Tibial artery (tissue), 4 donors: ENCODE data around the gene PKMYT1.

Experiments
- DNase-seq, 2 donors: peaks; one replicate each; pipeline ENCODE4 v3.0.0-alpha.2; 2019
- H3K27ac ChIP-seq, 2 donors: fragments of 200-600 bp; sonication (generic) in 1 of 2; 1 replicate in 1 of 2; 2 replicates in 1 of 2; pipeline ENCODE4 v1.5.1; 2018 to 2019; ENCODE audit warnings: mild to moderate bottlenecking in 1 of 2
- H3K27me3 ChIP-seq, 2 donors: fragments of 200-600 bp; sonication (generic) in 1 of 2; one replicate each; pipeline versions ENCODE4 v1.5.1 to v1.6.0; 2016 to 2019
- H3K36me3 ChIP-seq, 3 donors: fragments of 200-600 bp; sonication (generic) in 2 of 3; one replicate each; pipeline ENCODE4 v1.5.1; 2016 to 2019; ENCODE audit warnings: mild to moderate bottlenecking in 2 of 3
- H3K4me1 ChIP-seq, 4 donors: fragments of 200-600 bp; sonication (generic) in 2 of 4; 1 replicate in 3 of 4; 2 replicates in 1 of 4; pipeline ENCODE4 v1.5.1; 2016 to 2019
- H3K4me3 ChIP-seq, 2 donors: fragments of 200-600 bp; sonication (generic) in 1 of 2; 1 replicate in 1 of 2; 2 replicates in 1 of 2; pipeline ENCODE4 v1.5.1; 2018 to 2019; ENCODE audit warnings: mild to moderate bottlenecking in 2 of 2
- H3K9me3 ChIP-seq, 3 donors: fragments of 200-600 bp; sonication (generic) in 1 of 3; one replicate each; pipeline ENCODE4 v1.5.1; 2016 to 2019
- CTCF ChIP-seq, 2 experiments: fragments of 200-600 bp in 1 of 2; fragments of 450-650 bp in 1 of 2; IDR thresholded peaks; one replicate each; pipeline ENCODE4 v1.5.1; 2017 to 2019; ENCODE audit warnings: antibody characterized with exemption in 2 of 2, mild to moderate bottlenecking in 1 of 2, moderate library complexity in 1 of 2
- intact Hi-C: fragments of 100-400 bp; cut with DNase I; formaldehyde crosslinking; loops from one replicate; pipeline ENCODE4 v1.15.0; 2023; ENCODE audit warnings: low total_unique reads

The PKMYT1 gene

GRCh38 chr16:2973605-2974318 is 6.5 kb downstream of the PKMYT1 start:
- intact Hi-C loops, result no loop called here
- no peak for TF ChIP-seq CTCF (IDR thresholded peaks at IDR 0.05)
- H3K27ac ChIP-seq, result no peak overlapping the region
- no peaks in the 10 kb centered on the region for H3K9me3 ChIP-seq
- no peaks in the 10 kb centered on the region for H3K36me3 ChIP-seq
- no peak overlapping the region for H3K4me3 ChIP-seq
- DNase-seq, result no peak
- peaks cover 0 to 19% (median 13%) of the 10 kb centered on the region in 4 donors for H3K4me1 ChIP-seq
- H3K27me3 ChIP-seq, result peaks cover 0 to 47% of the 10 kb centered on the region in 2 donors

- H3K27me3 ChIP-seq, result peaks cover 0 to 46% of the 10 kb centered on the region in 2 donors
- H3K4me1 ChIP-seq, result peaks cover 0 to 26% (median 20%) of the 10 kb centered on the region in 4 donors
- H3K36me3 ChIP-seq, result no peaks in the 10 kb centered on the region
- intact Hi-C loops, result no loop called here
- H3K27ac ChIP-seq, result no peak overlapping the region
- H3K9me3 ChIP-seq, result no peaks in the 10 kb centered on the region
- no peak overlapping the region for H3K4me3 ChIP-seq
- no peak for TF ChIP-seq CTCF (IDR thresholded peaks at IDR 0.05)
- DNase-seq, result no peak
These were observed 7.2 kb downstream of the PKMYT1 start for GRCh38 chr16:2973093-2973492.

GRCh38 chr16:2971985-2972784 is 8.1 kb downstream of the PKMYT1 start:
- intact Hi-C loops, result no loop called here
- no peak for TF ChIP-seq CTCF (IDR thresholded peaks at IDR 0.05)
- no peaks in the 10 kb centered on the region for H3K9me3 ChIP-seq
- no peaks in the 10 kb centered on the region for H3K36me3 ChIP-seq
- DNase-seq, result no peak
- peaks cover 3 to 49% of the 10 kb centered on the region in 2 donors for H3K27me3 ChIP-seq
- H3K27ac ChIP-seq, result no peak overlapping the region
- H3K4me1 ChIP-seq, result peaks cover 0 to 35% (median 22%) of the 10 kb centered on the region in 4 donors
- no peak overlapping the region for H3K4me3 ChIP-seq

GRCh38 chr16:2971134-2971984 is 8.9 kb downstream of the PKMYT1 start:
- H3K36me3 ChIP-seq, result no peaks in the 10 kb centered on the region
- peaks cover 0 to 43% (median 29%) of the 10 kb centered on the region in 4 donors for H3K4me1 ChIP-seq
- H3K4me3 ChIP-seq, result no peak overlapping the region
- no peak for TF ChIP-seq CTCF (IDR thresholded peaks at IDR 0.05)
- no peaks in the 10 kb centered on the region for H3K9me3 ChIP-seq
- peaks cover 7 to 51% of the 10 kb centered on the region in 2 donors for H3K27me3 ChIP-seq
- no peak overlapping the region for H3K27ac ChIP-seq
- intact Hi-C loops, result no loop called here
- no peak for DNase-seq

- Histone ChIP-seq H3K27me3 (peaks cover 7 to 53% of the 10 kb centered on the region in 2 donors), H3K36me3 (no peaks in the 10 kb centered on the region), H3K9me3 (no peaks in the 10 kb centered on the region), H3K27ac (no peak overlapping the region), H3K4me1 (peaks cover 0 to 48% (median 30%) of the 10 kb centered on the region in 4 donors), H3K4me3 (no peak overlapping the region)
- intact Hi-C loops, result no loop called here
- DNase-seq, result no peak
- no peak for TF ChIP-seq CTCF (IDR thresholded peaks at IDR 0.05)
These were observed 9.7 kb downstream of the PKMYT1 start for GRCh38 chr16:2970563-2970962.
